GOT3 (cell line): ENCODE results near the gene KIAA1671.
"Not testable (repeated sequence)": the region's sequence is repeated elsewhere in the genome, so short reads cannot be mapped to it uniquely, and the experiment has no call there.

Experiments
- DNase-seq: peaks from one replicate; lab custom pipeline; 2025; ENCODE audit warnings: mixed read lengths; lab: John Stamatoyannopoulos, UW

Gene KIAA1671

DNA sequence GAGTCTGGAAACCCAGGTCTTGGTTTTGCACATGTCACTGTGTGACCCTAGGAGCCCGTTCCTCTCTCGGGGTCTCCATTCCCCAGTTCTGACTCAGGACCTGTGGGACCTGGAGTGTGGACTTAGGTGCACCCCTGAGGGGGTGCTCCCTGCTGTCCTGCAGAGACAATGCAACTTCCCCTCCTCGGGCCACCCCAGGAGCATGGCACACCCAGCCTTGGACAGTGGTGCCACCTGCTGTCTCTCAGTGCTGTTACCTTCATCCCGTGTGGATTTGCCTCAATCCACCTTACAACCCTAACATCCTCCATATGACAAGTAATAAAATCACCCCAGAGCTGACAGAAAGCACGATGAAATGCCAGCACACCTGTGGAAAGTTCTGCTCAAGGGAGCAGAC lies 219.6 kb downstream of the KIAA1671 start:
- no peak for DNase-seq

DNA sequence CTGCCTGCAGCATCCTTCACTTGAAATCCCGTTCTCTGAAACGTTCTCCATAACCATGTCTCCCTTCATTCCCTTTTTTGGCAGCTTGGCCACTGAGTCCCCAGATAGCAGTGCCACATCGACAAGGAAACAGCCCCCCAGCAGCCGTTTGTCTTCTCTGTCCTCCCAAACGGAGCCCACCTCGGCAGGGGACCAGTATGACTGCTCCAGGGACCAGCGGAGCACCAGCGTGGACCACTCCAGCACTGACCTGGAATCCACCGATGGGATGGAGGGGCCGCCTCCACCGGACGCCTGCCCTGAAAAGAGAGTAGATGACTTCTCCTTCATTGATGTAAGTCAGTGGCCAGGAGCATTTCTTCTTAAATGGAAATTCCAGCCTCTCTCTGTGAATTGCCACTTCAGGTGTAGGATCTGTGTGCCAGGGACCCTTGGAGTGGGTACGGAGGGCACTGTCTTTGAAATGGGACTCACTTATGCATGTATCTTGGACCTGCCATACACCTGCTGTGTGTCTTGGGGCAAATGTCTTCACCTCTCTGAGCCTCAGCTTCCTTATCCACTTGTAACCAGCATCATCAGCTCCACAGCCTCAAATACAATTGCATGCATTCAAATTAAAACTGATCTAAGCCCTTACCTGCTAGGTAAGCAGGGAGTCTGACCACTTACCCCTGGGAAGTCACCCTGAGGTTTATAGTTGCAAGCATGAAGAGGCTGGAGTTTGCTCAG lies 221.8 kb downstream of the KIAA1671 start:
- DNase-seq = no peak

DNA sequence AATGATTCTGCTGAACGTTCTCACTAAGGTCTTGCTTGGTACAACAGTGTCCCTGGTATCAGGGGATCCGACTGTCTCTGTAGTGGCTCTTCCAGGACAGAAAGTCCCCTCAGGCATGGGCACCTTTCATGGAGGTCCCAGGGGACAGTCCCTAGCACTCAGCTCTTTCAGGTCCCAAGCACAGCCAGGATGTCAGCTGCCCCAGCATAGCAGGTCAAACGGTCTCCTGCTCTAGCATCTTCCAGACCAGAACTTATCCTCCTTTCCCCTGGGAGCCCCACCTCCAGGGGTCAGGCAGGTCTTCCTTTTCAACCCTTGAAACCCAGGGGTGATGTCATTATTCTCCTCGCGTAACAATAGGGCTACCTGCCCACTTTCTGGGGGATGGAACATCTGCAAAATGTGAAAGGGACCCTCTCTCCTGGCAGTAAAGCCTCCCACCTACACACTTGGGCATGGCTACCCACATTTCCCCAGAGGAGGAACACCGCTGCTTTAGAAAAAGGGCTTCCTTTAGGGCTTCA lies 222.4 kb downstream of the KIAA1671 start:
- no peak for DNase-seq

DNA sequence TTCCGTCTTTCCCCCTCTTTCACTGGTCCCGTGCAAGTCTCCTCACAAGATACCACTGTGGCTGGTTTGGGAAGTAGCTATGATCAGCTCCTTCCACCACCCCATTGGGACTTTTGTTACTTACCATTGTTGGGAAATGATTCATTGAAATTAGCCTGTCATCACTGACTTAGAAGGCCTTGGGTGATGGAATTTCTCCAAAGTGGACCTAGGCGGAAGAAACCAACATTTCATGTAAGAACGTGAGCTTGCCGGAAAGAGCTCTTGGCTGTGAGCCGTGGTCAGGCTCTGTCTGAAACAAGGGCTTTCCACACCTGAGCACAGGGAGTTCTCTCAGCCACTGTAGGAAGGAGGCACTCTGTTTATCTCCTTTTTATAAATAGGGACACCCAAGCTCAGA lies 223.7 kb downstream of the KIAA1671 start:
- DNase-seq = no peak

DNA sequence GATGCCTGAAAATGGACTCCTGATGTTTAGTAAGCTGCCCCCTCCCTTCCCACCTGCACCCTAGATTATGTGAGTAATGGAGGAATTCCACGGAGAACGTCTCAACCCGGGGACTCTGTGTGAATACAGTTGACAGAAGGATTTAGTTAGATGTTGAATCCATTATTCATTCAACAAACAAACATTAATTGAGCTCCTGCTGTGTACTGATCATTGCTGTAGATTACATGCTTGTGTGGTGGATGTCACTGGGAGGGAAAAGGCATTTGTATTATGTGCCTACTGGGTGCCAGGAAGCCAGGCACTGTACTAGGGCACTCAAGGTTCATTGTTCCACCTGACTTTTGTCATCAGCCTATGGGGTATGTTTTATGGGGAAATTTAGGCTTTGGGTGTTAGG lies 224.3 kb downstream of the KIAA1671 start:
- DNase-seq = no peak

DNA sequence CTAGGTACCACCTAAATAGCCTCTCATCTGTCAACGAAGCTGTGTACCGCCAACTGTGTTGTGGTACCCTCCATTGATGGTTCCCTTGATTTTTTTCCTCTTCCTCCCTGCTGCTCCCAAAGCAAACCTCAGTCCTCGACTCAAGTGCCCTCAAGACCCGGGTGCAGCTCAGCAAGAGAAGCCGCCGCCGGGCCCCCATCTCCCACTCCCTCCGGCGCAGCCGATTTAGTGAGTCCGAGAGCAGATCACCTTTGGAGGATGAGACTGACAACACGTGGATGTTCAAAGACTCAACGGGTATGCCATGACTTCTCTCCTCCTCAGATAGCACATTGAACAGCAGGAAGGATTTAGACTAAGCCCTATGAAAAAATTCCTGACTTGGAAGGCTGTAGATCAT lies 224.7 kb downstream of the KIAA1671 start:
- no peak for DNase-seq

DNA sequence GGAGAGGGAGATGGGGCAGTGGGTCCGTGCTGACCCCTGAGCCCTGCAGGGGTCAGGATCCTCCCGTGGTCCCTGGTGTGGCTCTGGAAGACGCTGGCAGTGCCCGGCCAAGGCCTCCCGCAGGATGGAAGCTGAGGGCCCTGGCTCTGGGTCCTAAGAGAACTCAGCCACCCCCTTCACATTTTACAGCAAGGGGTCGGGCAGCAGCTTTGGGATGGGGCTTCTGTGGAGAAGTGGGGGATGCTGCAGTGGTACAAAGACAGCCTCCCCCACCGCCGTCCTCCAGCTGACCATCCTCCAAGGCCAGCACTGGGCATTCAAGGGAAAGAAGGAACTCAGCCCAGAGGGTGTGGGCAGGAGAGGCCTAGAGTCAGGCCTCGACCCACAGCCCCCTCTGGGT lies 225.4 kb downstream of the KIAA1671 start:
- DNase-seq = no peak

DNA sequence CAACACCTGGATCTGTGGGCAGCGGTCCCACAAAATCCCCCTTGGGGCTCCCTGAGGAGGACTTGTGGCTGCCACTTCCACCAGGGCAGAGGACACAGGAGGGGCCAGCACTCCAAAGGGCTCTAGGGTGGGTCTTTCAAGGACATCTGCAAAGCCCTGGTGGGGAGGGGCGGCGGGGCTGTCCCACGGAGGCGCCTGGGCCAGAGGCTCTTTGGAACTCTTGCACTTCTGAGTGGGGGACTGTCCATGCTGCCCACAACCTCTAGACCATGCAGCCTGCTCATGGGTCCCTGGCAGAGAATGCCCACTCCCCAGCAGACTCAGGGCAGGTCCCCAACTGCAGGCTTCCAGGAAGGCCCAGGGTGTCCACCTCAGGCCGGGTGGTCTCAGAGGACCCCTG lies 225.8 kb downstream of the KIAA1671 start:
- DNase-seq = not testable (repeated sequence)

DNA sequence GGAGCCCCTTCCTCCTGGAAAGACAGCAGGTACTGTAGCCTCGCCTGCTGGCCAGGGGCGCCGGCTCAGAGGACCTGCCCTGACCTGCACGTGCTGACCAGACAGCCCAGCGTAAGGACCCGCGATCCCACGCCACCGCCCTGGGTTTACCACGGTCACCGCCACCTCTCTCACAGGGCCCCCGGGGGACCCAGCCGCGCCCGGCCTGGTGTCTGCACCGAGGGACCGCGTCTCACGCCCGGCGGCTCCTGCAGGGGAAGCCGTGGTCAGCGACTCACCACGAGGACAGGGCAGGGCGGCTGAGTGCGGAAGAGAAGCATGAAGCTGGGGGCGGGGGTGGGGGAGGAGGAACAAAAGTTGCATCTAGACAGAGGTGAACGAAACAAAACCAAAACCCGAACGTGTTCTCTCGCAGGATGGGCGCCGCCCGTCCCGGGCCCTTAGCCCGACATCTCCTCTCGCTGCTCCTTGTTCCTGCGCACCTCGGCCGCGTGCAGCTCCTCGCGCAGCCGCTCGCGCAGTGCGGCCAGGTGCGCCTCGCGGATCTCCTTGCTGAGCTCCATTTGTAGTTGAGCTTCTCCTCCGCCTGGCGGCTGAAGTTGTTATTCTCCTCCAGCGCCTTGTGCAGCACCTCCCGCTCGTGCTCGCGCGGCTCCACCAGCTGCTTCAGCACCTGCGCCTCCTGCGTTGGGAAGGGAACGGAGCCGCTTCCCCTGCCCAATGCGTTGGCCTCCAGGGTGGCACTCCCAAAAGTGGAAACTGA lies 226.5 kb downstream of the KIAA1671 start:
- not testable (repeated sequence) for DNase-seq

DNA sequence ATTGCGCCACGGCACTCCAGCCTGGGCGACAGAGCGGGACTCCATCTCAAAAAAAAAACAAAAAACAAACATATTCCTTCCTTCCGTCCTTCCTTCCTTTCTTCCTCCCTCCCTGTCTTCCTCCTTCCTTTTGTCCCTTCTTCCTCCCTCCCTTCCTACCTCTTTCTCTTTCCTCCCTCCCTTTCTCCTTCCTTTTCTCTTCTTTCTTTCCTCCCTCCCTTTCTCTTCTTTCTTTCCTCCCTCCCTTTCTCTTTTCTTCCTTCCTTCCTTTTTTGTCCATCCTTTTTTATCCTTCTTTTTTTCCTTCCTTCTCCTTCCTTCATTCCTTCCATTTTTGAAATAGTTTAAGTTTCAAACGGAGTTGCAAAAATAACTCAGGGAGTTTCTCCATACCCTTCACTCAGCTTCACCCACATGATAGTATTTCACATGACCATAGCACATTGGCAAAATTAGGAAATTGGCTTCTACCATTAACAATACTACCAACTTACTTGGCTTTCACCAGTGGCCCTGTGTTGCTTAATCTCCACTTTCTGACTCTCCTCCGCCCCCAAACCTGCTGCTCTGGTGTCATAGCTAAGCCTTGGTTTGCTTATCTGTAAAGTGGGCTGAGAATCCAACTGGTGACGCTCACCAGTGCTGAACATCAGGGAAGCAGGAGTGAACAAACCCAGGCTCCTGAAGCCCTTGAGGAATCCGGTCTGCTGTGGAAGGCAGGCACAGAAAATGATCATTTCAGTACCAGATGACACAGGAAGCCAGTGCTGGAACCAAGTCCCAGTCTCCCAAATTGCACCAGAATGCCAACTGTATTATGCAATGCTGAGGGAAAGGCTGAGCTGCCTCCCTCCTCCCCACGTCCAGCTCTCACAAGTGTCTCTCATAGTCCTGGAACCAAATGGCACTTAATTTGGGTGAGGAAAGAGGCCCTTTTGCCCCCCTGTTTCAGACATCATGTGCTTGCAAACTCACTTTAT lies 229.9 kb downstream of the KIAA1671 start:
- no peak for DNase-seq

DNA sequence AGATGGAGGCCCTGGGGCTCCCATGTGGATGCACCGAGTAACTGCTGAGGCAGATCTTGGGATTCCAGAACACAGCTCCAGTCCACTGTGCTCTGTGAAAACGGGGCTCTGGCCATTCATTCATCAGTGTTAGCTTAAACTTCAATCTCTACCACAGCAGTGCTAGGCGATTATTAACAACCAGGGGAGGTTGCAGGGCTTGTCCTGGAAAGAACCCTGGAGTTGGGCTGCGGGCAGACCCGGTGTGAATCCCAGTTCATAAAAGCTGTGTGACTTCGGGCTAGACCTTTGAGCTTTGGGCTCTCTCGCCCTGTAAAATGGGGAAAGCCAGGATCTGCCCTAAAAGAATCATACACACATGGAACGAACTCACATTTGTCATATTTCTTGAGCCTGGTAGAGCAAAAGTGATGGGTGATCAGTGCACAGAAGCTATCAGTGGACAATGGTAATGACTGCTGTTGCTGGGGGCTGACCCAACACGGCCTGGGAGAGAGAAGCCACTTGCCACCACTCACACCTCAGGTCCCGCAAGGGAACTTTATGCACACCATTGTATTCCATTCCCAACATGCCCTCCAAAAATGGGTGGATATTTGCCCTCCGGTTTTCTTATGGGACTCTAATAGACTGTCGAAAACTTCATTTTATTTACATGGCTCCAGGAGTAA lies 231.6 kb downstream of the KIAA1671 start:
- DNase-seq = no peak

DNA sequence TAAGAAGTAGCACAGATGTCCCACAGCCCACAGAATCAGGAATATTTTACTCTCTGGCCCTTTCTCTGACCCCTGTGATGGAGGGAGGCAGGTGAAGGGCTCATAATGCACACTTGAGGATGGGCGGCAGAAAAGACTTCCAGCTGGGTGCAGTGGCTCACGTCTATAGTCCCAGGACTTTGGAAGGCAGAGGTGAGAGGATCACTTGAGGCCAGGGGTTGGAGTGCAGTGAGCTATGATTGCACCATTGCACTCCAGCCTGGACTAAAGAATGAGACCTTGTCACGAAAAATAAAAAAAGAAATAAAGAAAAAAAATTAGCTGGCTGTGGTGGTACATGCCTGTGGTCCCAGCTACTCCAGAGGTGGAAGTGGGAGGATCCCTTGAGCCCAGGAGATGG lies 233.6 kb downstream of the KIAA1671 start:
- DNase-seq = no peak

DNA sequence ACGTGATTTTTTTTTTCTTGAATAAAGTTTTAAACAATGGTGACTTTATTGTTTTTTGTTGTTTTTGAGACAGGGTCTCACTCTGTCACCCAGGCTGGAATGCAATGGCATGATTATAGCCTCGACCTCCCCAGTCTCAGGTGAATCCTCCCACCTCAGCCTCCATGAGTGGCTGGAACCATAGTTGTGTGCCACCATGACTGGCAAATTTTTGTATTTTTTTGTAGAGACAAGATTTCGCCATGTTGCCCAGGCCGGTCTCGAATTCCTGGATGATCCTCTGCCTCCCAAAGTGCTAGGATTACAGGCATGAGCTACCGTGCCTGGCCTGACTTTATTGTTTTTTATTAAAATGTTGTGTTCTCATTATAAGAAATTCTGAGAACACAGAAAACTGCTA lies 235.0 kb downstream of the KIAA1671 start:
- no peak for DNase-seq

DNA sequence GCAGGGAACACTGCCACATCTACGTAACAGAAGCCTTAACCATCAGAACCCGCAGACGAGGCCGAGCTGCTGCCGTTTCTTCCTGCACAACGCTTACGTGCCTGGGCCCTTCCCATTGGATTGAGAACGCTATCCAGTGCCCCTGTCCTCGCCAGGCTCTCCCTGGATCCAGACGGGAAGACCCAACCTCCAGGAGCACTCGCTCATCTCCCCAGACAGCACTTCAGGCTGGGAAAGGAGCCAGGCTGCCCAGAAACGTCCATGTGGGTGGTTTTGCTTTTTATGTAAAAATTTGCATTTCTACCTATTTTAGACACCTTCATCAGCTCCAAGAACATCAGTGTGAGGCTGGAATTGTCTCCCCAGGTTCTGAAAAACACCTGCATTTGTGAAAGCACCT lies 239.9 kb downstream of the KIAA1671 start:
- DNase-seq = no peak

DNA sequence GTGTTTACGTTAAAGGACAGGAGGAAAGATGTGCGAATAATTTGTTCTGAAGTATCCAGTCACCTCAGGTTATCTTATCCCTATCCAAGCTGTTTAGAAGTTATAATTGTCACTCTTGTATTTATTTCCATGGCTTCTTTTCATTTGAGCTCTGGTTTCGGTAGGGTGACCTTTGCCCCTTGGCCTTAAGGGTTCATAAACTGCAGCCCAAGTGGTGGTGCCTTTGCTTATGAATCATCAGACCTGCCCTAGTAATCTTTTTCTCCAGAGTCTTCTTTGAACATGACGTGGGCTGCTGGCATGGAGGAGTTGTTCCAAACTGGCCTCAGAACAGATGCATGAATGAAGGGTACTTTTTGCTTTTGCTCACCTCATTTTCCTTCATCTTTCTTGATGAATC lies 240.6 kb downstream of the KIAA1671 start:
- no peak for DNase-seq

DNA sequence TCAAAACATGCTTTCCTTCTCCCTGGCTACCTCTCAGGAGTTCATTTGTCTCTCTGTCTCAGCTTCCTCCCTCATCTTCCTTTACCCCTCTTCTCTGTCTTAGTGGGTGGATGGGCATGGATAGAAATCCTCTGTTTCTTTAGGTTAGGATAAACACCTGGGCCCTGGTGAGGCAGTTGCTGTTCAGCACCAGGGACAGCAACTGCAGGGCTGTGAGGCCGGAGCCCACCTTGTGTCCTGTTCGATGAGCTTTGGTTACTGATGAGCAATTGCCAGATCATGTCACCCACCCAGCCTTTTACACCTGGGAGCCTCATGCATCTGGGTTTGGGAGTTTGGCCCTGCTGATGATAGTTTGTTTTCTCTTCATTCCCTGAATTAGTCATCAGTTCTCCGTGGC lies 241.0 kb downstream of the KIAA1671 start:
- no peak for DNase-seq

DNA sequence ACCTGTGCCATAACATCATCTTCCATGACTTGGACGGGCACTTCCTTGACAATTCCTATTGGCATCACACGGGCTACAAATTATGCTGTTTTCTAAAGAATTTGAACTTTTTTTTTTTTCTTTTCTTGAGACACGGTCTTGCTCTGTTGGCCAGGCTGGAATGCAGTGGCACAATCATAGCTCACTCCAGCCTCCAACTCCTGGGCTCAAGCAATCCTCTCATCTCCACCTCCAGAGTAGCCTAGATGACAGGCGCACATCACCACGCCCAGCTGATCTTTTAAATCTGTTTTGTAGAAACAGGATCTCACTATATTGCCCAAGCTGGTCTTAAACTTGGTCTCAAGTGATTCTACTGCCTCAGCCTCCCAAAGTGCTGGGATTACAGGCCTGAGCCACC lies 243.8 kb downstream of the KIAA1671 start:
- no peak for DNase-seq

DNA sequence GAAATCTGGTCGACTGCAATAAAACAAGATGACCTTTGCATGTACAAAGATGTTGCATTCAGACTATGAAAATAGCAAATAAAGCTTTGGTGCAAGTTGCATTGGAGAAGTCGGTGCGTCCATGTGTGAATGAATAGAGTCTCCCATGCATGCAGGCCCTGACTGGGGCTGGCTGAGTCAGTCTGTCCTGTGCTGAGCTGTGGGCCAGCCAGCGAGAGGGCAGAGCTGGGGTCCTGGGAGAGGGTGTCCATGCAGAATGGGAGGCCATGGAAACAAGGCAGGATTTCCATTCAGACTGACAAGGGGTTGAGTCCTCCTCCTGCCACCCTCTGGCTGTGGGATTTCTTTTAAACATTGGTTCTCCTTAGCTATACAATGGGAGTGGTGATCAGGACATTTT lies 244.8 kb downstream of the KIAA1671 start:
- DNase-seq = no peak

DNA sequence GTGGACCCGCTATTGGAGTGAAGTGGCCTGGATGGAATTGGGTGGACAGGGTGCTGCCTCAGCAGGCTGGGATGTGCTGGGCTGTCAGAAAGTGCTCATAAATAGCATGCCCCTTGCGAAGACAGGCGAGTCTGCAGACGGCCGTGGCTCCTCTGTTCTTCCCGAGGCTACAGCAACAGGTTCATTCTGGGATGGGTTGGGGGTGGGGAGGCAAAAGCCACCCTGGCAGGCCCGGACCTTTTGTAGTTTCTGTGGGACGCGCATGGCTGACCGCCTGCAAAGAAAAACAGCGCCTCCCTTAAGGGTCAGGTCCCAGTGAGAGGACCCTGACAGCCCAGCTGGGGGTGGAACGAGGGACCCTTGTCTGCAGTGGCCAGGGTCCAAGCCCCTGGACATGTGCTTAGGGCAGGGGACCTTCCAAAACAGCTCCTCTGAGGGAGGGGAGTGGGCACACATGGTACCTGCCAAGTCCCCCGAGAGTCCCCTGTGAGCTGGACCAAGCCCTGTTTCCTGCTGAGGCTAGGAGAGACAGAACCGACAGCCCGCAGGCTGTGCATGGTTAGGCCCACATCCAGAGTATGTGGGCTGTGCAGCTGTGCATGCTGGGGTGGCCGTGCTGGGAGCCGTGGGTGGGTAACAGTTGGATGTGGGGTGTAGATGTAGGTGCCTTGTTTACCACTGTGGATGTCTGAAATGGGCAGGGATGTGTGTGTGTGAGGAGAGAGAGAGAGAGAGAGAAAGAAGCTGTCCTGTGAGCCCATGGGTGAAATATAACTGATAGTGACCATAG lies 247.4 kb downstream of the KIAA1671 start, which contains the start of gene CRYBB3:
Gene CRYBB3 (plus strand): TSS at position 128 of the 790 bp plus-strand sequence. CDS start 1,539 bp downstream, outside the sequence.
- DNase-seq = no peak

DNA sequence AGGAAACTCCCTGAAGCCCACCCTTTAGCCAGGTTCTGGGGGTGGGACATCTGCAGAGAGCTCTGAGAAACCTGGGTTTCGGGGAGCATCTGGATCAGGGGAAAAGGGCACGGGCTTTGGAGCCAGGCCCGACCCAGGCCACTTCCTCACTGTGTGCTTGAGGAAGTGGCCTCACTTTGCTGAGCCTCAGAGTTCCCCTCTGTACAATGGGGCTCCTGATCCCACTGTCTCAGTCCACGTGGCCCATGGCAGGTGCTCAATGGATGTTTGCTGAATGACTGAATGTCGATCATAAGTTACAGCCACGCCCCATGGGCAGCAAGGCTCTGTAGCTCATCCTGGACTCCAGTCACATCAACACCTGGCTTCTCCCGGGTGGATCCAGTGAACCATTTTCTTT lies 248.5 kb downstream of the KIAA1671 start:
- DNase-seq = no peak
